IPS-15b (cell line): ENCODE data around the gene PARK7.
"Not testable (repeated sequence)": the region's sequence is repeated elsewhere in the genome, so short reads cannot be mapped to it uniquely, and the experiment has no call there.

ENCODE experiments used
- H3K27me3 ChIP-seq: one replicate; pipeline ENCODE4 v1.6.1; 2013; ENCODE audit warnings: low read length; ENCODE audit not compliant: control insufficient read depth, insufficient read depth
- H3K36me3 ChIP-seq: one replicate; pipeline ENCODE4 v1.6.1; 2013; ENCODE audit warnings: low read length; ENCODE audit not compliant: control insufficient read depth, insufficient read depth
- H3K4me1 ChIP-seq: one replicate; pipeline ENCODE4 v1.6.1; 2013; ENCODE audit warnings: mild to moderate bottlenecking, low read length; ENCODE audit not compliant: control insufficient read depth, insufficient read depth
- H3K4me3 ChIP-seq: one replicate; pipeline ENCODE4 v1.5.1; 2013; ENCODE audit warnings: low read depth, low read length
- H3K9ac ChIP-seq: one replicate; pipeline ENCODE4 v1.6.1; 2013; ENCODE audit warnings: low read depth, mild to moderate bottlenecking, low read length
- H3K9me3 ChIP-seq: one replicate; pipeline ENCODE4 v1.6.1; 2013; ENCODE audit warnings: mild to moderate bottlenecking, low read length; ENCODE audit not compliant: control insufficient read depth, insufficient read depth

PARK7 gene

GRCh38 chr1:7930645-7931445 is 30.7 kb upstream of the PARK7 start:
- Histone ChIP-seq H3K36me3 (no peaks in the 10 kb centered on the region), H3K9ac (no peak overlapping the region), H3K27me3 (no peaks in the 10 kb centered on the region), H3K9me3 (no peaks in the 10 kb centered on the region), H3K4me1 (no peaks in the 10 kb centered on the region), H3K4me3 (no peak overlapping the region)

GRCh38 chr1:7931446-7931812 is 30.1 kb upstream of the PARK7 start:
- H3K4me1 ChIP-seq, result no peaks in the 10 kb centered on the region
- H3K4me3 ChIP-seq, result no peak overlapping the region
- H3K36me3 ChIP-seq, result no peaks in the 10 kb centered on the region
- H3K9me3 ChIP-seq, result no peaks in the 10 kb centered on the region
- H3K27me3 ChIP-seq, result no peaks in the 10 kb centered on the region
- H3K9ac ChIP-seq, result no peak overlapping the region

GRCh38 chr1:7932524-7933138 is 28.9 kb upstream of the PARK7 start:
- no peak overlapping the region for H3K9ac ChIP-seq
- H3K36me3 ChIP-seq, result no peaks in the 10 kb centered on the region
- H3K4me3 ChIP-seq, result no peak overlapping the region
- no peaks in the 10 kb centered on the region for H3K27me3 ChIP-seq
- no peaks in the 10 kb centered on the region for H3K9me3 ChIP-seq
- no peaks in the 10 kb centered on the region for H3K4me1 ChIP-seq

GRCh38 chr1:7938070-7938469 is 23.4 kb upstream of the PARK7 start:
- no peaks in the 10 kb centered on the region for H3K36me3 ChIP-seq
- H3K9ac ChIP-seq, result no peak overlapping the region
- H3K27me3 ChIP-seq, result peaks cover 42% of the 10 kb centered on the region
- H3K9me3 ChIP-seq, result no peaks in the 10 kb centered on the region
- no peaks in the 10 kb centered on the region for H3K4me1 ChIP-seq
- no peak overlapping the region for H3K4me3 ChIP-seq

GRCh38 chr1:7940034-7940433 is 21.5 kb upstream of the PARK7 start:
- Histone ChIP-seq H3K4me1 (no peaks in the 10 kb centered on the region), H3K9ac (no peak overlapping the region), H3K4me3 (no peak overlapping the region), H3K9me3 (no peaks in the 10 kb centered on the region), H3K27me3 (peaks cover 53% of the 10 kb centered on the region), H3K36me3 (no peaks in the 10 kb centered on the region)

GRCh38 chr1:7940745-7941436 is 20.6 kb upstream of the PARK7 start, which contains the start of gene TNFRSF9:
Gene TNFRSF9 (minus strand): TSS chr1:7940839. CDS start chr1:7939994, 845 bp downstream.
- Histone ChIP-seq H3K36me3 (no peaks in the 10 kb centered on the region), H3K4me1 (no peaks in the 10 kb centered on the region), H3K9me3 (no peaks in the 10 kb centered on the region), H3K9ac (no peak within 1 kb of the TSS), H3K4me3 (no peak within 1 kb of the TSS), H3K27me3 (peaks cover 53% of the 10 kb centered on the region)

- H3K4me1 ChIP-seq, result no peaks in the 10 kb centered on the region
- peaks cover 53% of the 10 kb centered on the region for H3K27me3 ChIP-seq
- no peak overlapping the region for H3K4me3 ChIP-seq
- no peak overlapping the region for H3K9ac ChIP-seq
- H3K9me3 ChIP-seq, result no peaks in the 10 kb centered on the region
- H3K36me3 ChIP-seq, result no peaks in the 10 kb centered on the region
Measured at GRCh38 chr1:7941437-7941793, 20.1 kb upstream of the PARK7 start.

- Histone ChIP-seq H3K9me3 (no peaks in the 10 kb centered on the region), H3K27me3 (peaks cover 53% of the 10 kb centered on the region), H3K36me3 (no peaks in the 10 kb centered on the region), H3K4me1 (no peaks in the 10 kb centered on the region), H3K4me3 (peak overlapping the region; percentile 33), H3K9ac (no peak overlapping the region)
Measured at GRCh38 chr1:7942214-7942921, 19.1 kb upstream of the PARK7 start.

- peaks cover 53% of the 10 kb centered on the region for H3K27me3 ChIP-seq
- H3K9me3 ChIP-seq, result no peaks in the 10 kb centered on the region
- H3K4me1 ChIP-seq, result no peaks in the 10 kb centered on the region
- H3K9ac ChIP-seq, result no peak overlapping the region
- no peaks in the 10 kb centered on the region for H3K36me3 ChIP-seq
- H3K4me3 ChIP-seq, result no peak overlapping the region
Measured at GRCh38 chr1:7943251-7943650, 18.3 kb upstream of the PARK7 start.

GRCh38 chr1:7948960-7949359 is 12.6 kb upstream of the PARK7 start:
- H3K9me3 ChIP-seq, result no peaks in the 10 kb centered on the region
- H3K4me3 ChIP-seq, result no peak overlapping the region
- no peaks in the 10 kb centered on the region for H3K36me3 ChIP-seq
- H3K4me1 ChIP-seq, result no peaks in the 10 kb centered on the region
- H3K27me3 ChIP-seq, result peaks cover 2% of the 10 kb centered on the region
- no peak overlapping the region for H3K9ac ChIP-seq

- not testable (repeated sequence) for H3K27me3 ChIP-seq, H3K4me1 ChIP-seq, H3K36me3 ChIP-seq, H3K9me3 ChIP-seq, H3K4me3 ChIP-seq, H3K9ac ChIP-seq
Measured at GRCh38 chr1:7952791-7953190, 8.7 kb upstream of the PARK7 start.
